ENCODE data around the gene B3GNT3. TPM values are rescaled to one million over a fixed set of nuclear protein-coding genes. Genes with fewer than 3 reads are reported as not detected.

B3GNT3 gene
- total RNA-seq, 5 donors from 2014 or later (not counting 1 experiment from before 2014, with no cell fraction given) = 0.12 to 1.2 (median 0.79) TPM

DNA sequence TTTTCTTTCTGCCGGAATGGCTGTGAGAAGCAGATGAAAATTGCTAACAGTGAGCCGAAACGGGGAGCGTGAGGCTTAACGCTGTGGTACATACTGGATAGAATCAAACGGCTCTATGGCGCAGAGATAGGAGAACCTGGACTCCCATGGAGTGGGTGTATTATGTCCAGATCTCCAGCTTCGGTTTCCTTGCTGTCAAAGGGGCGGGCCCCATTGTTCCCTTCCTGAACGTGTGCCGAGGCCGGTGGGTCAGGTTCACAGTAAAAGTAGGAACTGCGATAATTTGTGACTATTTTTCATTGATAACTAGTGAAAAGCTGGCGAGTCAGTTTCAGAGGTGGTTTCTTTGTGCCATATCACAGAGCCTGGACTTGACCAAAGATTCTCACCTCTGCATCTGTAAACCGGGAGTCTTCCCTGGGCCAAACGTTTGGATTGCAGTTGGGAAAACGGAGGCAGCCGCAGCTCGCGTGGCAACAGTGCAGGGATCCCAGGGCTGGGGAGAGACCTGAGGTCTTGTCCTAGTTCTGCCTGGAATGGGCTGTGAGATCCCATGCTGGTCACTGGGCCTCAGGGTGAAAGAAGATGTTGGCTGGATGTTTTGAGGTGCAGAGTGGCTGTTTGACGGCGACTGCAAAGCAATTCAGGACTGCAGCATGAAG lies 65.5 kb downstream of the B3GNT3 start:
- Mint-ChIP-seq H3K4me3 (peak overlapping the region; percentile 88 to 100 (median 90)), H3K27ac (peak overlapping the region; percentile 91 to 98), H3K4me1 (peaks cover 23 to 39% (median 29%) of the 10 kb centered on the region in 3 donors), H3K9me3 (no peaks in the 10 kb centered on the region), H3K27me3 (no peaks in the 10 kb centered on the region), H3K36me3 (peaks cover 25% of the 10 kb centered on the region)
- DNase-seq (no peak), ATAC-seq (replicated peaks in 1 of 4) (no peak)
- peak overlapping the region; percentile 48 for H3K27ac ChIP-seq (ENCODE audit: low read length)
- peaks cover 7 to 39% of the 10 kb centered on the region in 2 experiments for H3K4me1 ChIP-seq (ENCODE audit: control insufficient read depth in 1 of 2, extremely low read depth in 1 of 2, insufficient read depth in 2 of 2, low read length in 2 of 2)
- no peaks in the 10 kb centered on the region for H3K27me3 ChIP-seq (replicated peaks in 1 of 2; ENCODE audit: control insufficient read depth in 2 of 2, extremely low read depth in 1 of 2, insufficient read depth in 2 of 2, low read length in 1 of 2)
- CTCF ChIA-PET = interaction anchor here in 1 of 2 donors (1.4 to 3.0 kb wide), 4 partner anchors 11 to 86 kb away, joined by 4 to 139 read pairs (median 10); partner anchors contain the start of genes CCDC124, JAK3 and SLC5A5
- POLR2A ChIA-PET = interaction anchor here in 1 of 2 donors (0.6 kb wide), 1 partner anchor 16 kb away, joined by 6 read pairs; no protein-coding TSS in a partner anchor
- no peaks in the 10 kb centered on the region for H3K9me3 ChIP-seq
- under 1% methylated on average over 12 of the region's 22 CpGs for whole genome bisulfite sequencing (ENCODE audit: insufficient coverage)
- H3K4me3 ChIP-seq (ENCODE audit: control insufficient read depth in 1 of 2, extremely low read depth in 1 of 2, low read length in 1 of 2) = peak overlapping the region; percentile 84 to 94
- peaks cover 18 to 43% of the 10 kb centered on the region in 2 donors for H3K36me3 ChIP-seq (ENCODE audit: control insufficient read depth in 2 of 2, extremely low read depth in 1 of 2, insufficient read depth in 1 of 2, low read length in 1 of 2)

DNA sequence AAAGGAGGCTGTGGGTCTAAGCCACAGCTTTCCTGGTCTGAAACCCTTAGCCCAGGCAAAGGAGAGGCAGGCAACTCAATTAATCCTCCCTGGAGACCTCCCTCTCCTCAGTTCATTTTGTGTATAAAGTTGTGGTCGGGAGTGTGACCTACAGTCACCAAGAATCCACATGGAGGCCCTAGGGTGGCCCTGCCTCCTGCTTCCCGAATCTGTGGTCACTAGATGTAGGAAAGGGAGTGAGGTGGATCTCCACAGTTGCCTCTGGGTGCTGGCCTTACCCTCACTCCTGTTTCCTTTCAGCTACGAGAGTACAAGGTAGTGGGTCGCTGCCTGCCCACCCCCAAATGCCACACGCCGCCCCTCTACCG lies 66.0 kb downstream of the B3GNT3 start:
- peak overlapping the region; percentile 88 to 100 (median 90) for H3K4me3 Mint-ChIP-seq
- no peaks in the 10 kb centered on the region for H3K27me3 ChIP-seq (replicated peaks in 1 of 2; ENCODE audit: control insufficient read depth in 2 of 2, extremely low read depth in 1 of 2, insufficient read depth in 2 of 2, low read length in 1 of 2)
- peak overlapping the region; percentile 91 to 98 for H3K27ac Mint-ChIP-seq
- H3K36me3 Mint-ChIP-seq = peaks cover 25% of the 10 kb centered on the region
- H3K27ac ChIP-seq (ENCODE audit: low read length) = peak overlapping the region; percentile 48
- CTCF ChIA-PET = no interaction called here
- no peak for DNase-seq
- H3K4me1 Mint-ChIP-seq = peaks cover 21 to 37% (median 26%) of the 10 kb centered on the region in 3 donors
- no peaks in the 10 kb centered on the region for H3K9me3 Mint-ChIP-seq
- peaks cover 18 to 47% of the 10 kb centered on the region in 2 donors for H3K36me3 ChIP-seq (ENCODE audit: control insufficient read depth in 2 of 2, extremely low read depth in 1 of 2, insufficient read depth in 1 of 2, low read length in 1 of 2)
- no peaks in the 10 kb centered on the region for H3K9me3 ChIP-seq
- POLR2A ChIA-PET = no interaction called here
- WGBS (ENCODE audit: insufficient coverage) = no CpG with 5 or more reads among the region's 7 CpGs
- H3K4me3 ChIP-seq (ENCODE audit: control insufficient read depth in 1 of 2, extremely low read depth in 1 of 2, low read length in 1 of 2) = peak overlapping the region; percentile 84 to 94
- no peak for ATAC-seq (replicated peaks in 1 of 4)
- peaks cover 7 to 34% of the 10 kb centered on the region in 2 experiments for H3K4me1 ChIP-seq (ENCODE audit: control insufficient read depth in 1 of 2, extremely low read depth in 1 of 2, insufficient read depth in 2 of 2, low read length in 2 of 2)
- H3K27me3 Mint-ChIP-seq = no peaks in the 10 kb centered on the region

DNA sequence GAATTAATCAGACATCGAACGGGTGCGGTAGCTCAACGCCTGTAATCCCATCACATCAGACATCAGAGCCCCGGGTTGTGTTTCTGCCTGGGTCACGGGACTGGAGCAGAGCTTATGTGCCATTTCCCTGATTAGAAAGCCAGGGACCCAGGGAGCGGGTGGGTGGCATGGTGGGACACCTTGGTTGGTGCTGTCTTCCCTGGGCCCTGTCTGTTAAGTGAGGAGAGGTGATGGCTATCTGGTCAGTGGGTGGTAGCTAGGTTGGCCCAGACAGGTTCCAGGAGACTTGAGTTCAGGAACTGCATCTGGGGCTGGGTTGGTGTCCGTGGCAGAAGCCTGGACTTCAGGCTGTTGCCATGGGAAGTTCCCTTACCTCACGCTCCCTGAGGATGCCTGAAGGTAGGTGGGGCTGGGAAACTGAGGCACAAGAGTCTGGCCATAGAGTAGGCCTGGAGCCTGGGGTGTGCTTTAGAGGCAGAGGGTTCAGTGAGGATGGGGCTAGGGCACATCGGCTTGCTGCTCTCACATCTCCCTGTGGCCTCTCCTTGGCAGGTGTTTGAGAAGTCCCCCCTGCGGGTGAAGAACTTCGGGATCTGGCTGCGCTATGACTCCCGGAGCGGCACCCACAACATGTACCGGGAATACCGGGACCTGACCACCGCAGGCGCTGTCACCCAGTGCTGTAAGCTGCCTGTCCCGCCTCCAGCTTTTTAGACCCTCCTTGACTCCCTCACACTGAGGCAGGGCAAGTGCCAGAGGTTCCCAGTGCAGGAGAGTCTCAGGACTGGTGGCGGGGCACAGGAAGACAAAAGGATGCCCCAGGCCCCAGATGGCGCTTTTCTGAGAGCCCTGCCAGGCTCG lies 66.8 kb downstream of the B3GNT3 start:
- WGBS (ENCODE audit: insufficient coverage) = 76% methylated on average over 13 of the region's 23 CpGs
- peak overlapping the region; percentile 48 for H3K27ac ChIP-seq (ENCODE audit: low read length)

DNA sequence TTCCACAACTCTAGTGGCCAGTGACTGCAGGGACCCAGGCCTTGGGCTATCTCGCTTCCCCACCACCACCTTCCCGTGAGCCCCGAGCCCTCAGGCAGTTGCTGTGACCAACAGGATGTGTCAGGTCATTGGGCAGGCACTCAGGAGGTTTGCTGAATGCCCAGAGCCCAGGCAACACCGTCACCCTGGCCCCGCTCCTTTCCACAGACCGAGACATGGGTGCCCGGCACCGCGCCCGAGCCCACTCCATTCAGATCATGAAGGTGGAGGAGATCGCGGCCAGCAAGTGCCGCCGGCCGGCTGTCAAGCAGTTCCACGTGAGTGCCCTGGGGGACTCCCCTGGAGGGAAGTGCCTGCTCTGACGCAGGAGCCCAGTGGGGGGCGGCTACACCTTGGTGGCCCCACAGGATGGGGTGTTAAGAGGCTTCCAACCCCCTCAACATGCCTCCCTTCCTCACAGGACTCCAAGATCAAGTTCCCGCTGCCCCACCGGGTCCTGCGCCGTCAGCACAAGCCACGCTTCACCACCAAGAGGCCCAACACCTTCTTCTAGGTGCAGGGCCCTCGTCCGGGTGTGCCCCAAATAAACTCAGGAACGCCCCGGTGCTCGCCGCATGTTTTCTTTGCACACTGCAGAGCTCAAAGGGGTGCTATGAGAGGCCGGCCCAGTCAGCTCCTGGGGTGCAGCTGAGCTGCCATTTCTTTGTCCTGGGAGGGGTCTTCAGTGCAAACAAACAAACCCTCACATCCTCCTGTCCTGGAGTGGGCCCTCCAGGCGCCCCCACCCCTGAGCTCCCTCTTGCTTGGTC lies 68.0 kb downstream of the B3GNT3 start:
- DNase-seq (no peak), ATAC-seq (replicated peaks in 1 of 4) (no peak)
- CTCF ChIA-PET = interaction anchor here in 1 of 2 donors (1.5 kb wide), 1 partner anchor 70 kb away, joined by 4 read pairs; the partner anchor contains the start of gene CCDC124
- H3K27me3 Mint-ChIP-seq = no peaks in the 10 kb centered on the region
- peaks cover 7 to 34% of the 10 kb centered on the region in 2 experiments for H3K4me1 ChIP-seq (ENCODE audit: control insufficient read depth in 1 of 2, extremely low read depth in 1 of 2, insufficient read depth in 2 of 2, low read length in 2 of 2)
- no peaks in the 10 kb centered on the region for H3K9me3 ChIP-seq
- no peak overlapping the region for H3K4me3 ChIP-seq (ENCODE audit: control insufficient read depth in 1 of 2, extremely low read depth in 1 of 2, low read length in 1 of 2)
- no peaks in the 10 kb centered on the region for H3K27me3 ChIP-seq (replicated peaks in 1 of 2; ENCODE audit: control insufficient read depth in 2 of 2, extremely low read depth in 1 of 2, insufficient read depth in 2 of 2, low read length in 1 of 2)
- 89% methylated on average over 29 of the region's 31 CpGs for WGBS (ENCODE audit: insufficient coverage)
- peaks cover 18 to 47% of the 10 kb centered on the region in 2 donors for H3K36me3 ChIP-seq (ENCODE audit: control insufficient read depth in 2 of 2, extremely low read depth in 1 of 2, insufficient read depth in 1 of 2, low read length in 1 of 2)
- peaks cover 25% of the 10 kb centered on the region for H3K36me3 Mint-ChIP-seq
- POLR2A ChIA-PET = interaction anchor here in 1 of 2 donors (0.6 kb wide), 1 partner anchor 85 kb away, joined by 9 read pairs; no protein-coding TSS in a partner anchor
- peak overlapping the region; percentile 31 to 90 (median 41) for H3K4me3 Mint-ChIP-seq
- peaks cover 21 to 37% (median 26%) of the 10 kb centered on the region in 3 donors for H3K4me1 Mint-ChIP-seq
- no peaks in the 10 kb centered on the region for H3K9me3 Mint-ChIP-seq
- H3K27ac Mint-ChIP-seq = no peak overlapping the region
- no peak overlapping the region for H3K27ac ChIP-seq (ENCODE audit: low read length)

More for the DNA sequence above, 66.8 kb downstream of the B3GNT3 start:
- ChIA-PET CTCF (interaction anchor here in 1 of 2 donors (0.6 kb wide), 1 partner anchor 75 kb away, joined by 7 read pairs; no protein-coding TSS in a partner anchor), POLR2A (interaction anchor here in 1 of 2 donors (0.6 kb wide), 1 partner anchor 13 kb away, joined by 6 read pairs; no protein-coding TSS in a partner anchor)
- H3K4me3 Mint-ChIP-seq = peak overlapping the region; percentile 88 to 100 (median 90)
- peak overlapping the region; percentile 91 to 98 for H3K27ac Mint-ChIP-seq
- no peaks in the 10 kb centered on the region for H3K9me3 Mint-ChIP-seq
- Histone ChIP-seq H3K36me3 (ENCODE audit: control insufficient read depth in 2 of 2, extremely low read depth in 1 of 2, insufficient read depth in 1 of 2, low read length in 1 of 2) (peaks cover 18 to 47% of the 10 kb centered on the region in 2 donors), H3K4me3 (ENCODE audit: control insufficient read depth in 1 of 2, extremely low read depth in 1 of 2, low read length in 1 of 2) (peak overlapping the region in 1 of 2 donors; percentile 94), H3K27me3 (replicated peaks in 1 of 2; ENCODE audit: control insufficient read depth in 2 of 2, extremely low read depth in 1 of 2, insufficient read depth in 2 of 2, low read length in 1 of 2) (no peaks in the 10 kb centered on the region), H3K4me1 (ENCODE audit: control insufficient read depth in 1 of 2, extremely low read depth in 1 of 2, insufficient read depth in 2 of 2, low read length in 2 of 2) (peaks cover 7 to 34% of the 10 kb centered on the region in 2 experiments), H3K9me3 (no peaks in the 10 kb centered on the region)
- no peak for ATAC-seq (replicated peaks in 1 of 4)
- H3K4me1 Mint-ChIP-seq = peaks cover 21 to 37% (median 26%) of the 10 kb centered on the region in 3 donors
- DNase-seq = no peak
- H3K27me3 Mint-ChIP-seq = no peaks in the 10 kb centered on the region
- H3K36me3 Mint-ChIP-seq = peaks cover 25% of the 10 kb centered on the region

Other genes with a start within 250 kb of the B3GNT3 start
- gene COLGALT1, start 239.5 kb upstream of the B3GNT3 start, total RNA-seq = 10 to 100 TPM; 43.0 to 78.1 (median 70.8) TPM
- under 1 TPM in 4 of 5 donors, not detected in 1; 0.07 to 0.18 (median 0.13) TPM for gene UNC13A, start 106.8 kb upstream of the B3GNT3 start, total RNA-seq
- gene MAP1S, start 75.7 kb upstream of the B3GNT3 start, total RNA-seq = 10 to 100 TPM; 32.8 to 78.5 (median 66.0) TPM
- 100 to 1,000 TPM in 3 of 5 donors, 10 to 100 TPM in 2; 63.0 to 129 (median 118) TPM for gene FCHO1, start 43.7 kb upstream of the B3GNT3 start, total RNA-seq
- 1 to 10 TPM; 4.3 to 8.9 (median 5.4) TPM for gene INSL3, start 26.4 kb downstream of the B3GNT3 start, total RNA-seq
- gene JAK3, start 52.8 kb downstream of the B3GNT3 start, total RNA-seq = 100 to 1,000 TPM; 120 to 224 (median 127) TPM
- gene RPL18A, start 64.8 kb downstream of the B3GNT3 start, total RNA-seq = 1,000 to 10,000 TPM; 3,000 to 4,207 (median 4,048) TPM
- gene SLC5A5, start 76.8 kb downstream of the B3GNT3 start, total RNA-seq = 1 to 10 TPM; 2.1 to 5.7 (median 3.5) TPM
- gene CCDC124, start 137.9 kb downstream of the B3GNT3 start, total RNA-seq = 10 to 100 TPM; 24.8 to 51.1 (median 41.5) TPM
- gene KCNN1, start 172.0 kb downstream of the B3GNT3 start, total RNA-seq = not detected
- gene ARRDC2, start 213.0 kb downstream of the B3GNT3 start, total RNA-seq = 100 to 1,000 TPM; 163 to 195 (median 188) TPM